Fibroblast of skin of back (primary cell): ENCODE data around the gene C2orf81. TPM values are rescaled to one million over a fixed set of nuclear protein-coding genes. Genes with fewer than 3 reads are reported as not detected.
"Not testable (repeated sequence)": the region's sequence is repeated elsewhere in the genome, so short reads cannot be mapped to it uniquely, and the experiment has no call there.

Experiments
- DNase-seq: peaks from one replicate; pipeline ENCODE4 v3.0.0-alpha.2; 2013
- polyA plus RNA-seq, 2 experiments: library from polyadenylated mRNA; unstranded; fragments of 120-200 nt; gene quantifications; one replicate each; pipeline ENCODE4 v1.2.1, GENCODE V29; 2013; ENCODE audit not compliant: insufficient read length in 2 of 2

The C2orf81 gene
- polyA plus RNA-seq (2013, experiment 1 of 2; ENCODE audit: insufficient read length): 1.4 TPM
- polyA plus RNA-seq (2013, experiment 2 of 2; ENCODE audit: insufficient read length): 0.82 TPM

GRCh38 chr2:74421221-74421870 is at the start of gene C2orf81, which contains the start of gene WDR54:
Gene C2orf81, minus strand, starts transcription at chr2:74421619. Its CDS starts 59 bp downstream, at chr2:74421560.
Gene WDR54, plus strand, starts transcription at chr2:74421730. Its CDS starts 424 bp downstream, at chr2:74422154.
- DNase-seq: peak; percentile 87

- DNase-seq: not testable (repeated sequence)
Observed at GRCh38 chr2:74470742-74471141, 49.3 kb upstream of the C2orf81 start.

DNA sequence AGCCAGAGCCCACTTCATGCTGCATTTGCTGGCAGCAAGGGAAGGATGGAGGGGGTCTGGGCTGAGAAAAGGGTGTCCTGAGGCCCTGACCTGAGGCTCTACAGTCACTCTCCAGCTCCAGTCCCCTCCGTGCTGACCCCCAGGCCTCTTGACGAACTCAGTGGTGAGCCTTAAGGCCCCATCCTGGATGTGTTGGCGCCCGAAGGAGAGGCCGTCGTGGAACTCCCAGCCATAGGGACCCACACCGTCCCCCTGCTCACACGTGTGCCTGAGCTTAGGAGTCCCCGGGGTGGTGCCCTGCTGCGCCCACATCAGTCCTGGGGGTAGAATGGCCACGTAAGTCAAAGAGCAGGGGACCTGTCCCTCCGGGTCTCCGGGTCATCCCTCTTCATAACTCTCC is 43.0 kb upstream of the C2orf81 start:
- DNase-seq: no peak

- DNase-seq: no peak
Observed at GRCh38 chr2:74462786-74463105, 41.3 kb upstream of the C2orf81 start.

- no peak for DNase-seq
Observed at GRCh38 chr2:74462054-74462785, 40.8 kb upstream of the C2orf81 start.

GRCh38 chr2:74461187-74462053 is 40.0 kb upstream of the C2orf81 start:
- DNase-seq: no peak

GRCh38 chr2:74460187-74460586 is 38.8 kb upstream of the C2orf81 start:
- DNase-seq: not testable (repeated sequence)

DNA sequence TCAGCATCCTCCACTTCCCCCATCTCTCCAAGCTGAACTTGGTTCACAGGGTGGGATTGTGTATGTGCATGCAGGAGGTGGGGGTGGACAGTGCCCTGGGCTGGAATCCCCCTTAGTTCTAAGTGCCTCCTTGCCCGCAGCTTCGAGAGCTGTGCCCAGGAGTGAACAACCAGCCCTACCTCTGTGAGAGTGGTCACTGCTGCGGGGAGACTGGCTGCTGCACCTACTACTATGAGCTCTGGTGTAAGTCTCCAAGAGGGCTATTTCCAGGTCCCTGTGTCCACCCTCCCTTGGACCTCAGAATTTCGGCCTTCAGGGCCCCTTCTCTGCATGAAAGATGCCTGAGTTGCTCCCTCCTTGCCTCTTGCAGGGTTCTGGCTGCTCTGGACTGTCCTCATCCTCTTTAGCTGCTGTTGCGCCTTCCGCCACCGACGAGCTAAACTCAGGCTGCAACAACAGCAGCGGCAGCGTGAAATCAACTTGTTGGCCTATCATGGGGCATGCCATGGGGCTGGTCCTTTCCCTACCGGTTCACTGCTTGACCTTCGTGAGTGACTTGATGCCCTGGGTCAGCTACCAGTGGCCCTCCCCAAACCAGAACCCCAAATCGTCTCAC is 38.2 kb upstream of the C2orf81 start:
- DNase-seq: not testable (repeated sequence)

DNA sequence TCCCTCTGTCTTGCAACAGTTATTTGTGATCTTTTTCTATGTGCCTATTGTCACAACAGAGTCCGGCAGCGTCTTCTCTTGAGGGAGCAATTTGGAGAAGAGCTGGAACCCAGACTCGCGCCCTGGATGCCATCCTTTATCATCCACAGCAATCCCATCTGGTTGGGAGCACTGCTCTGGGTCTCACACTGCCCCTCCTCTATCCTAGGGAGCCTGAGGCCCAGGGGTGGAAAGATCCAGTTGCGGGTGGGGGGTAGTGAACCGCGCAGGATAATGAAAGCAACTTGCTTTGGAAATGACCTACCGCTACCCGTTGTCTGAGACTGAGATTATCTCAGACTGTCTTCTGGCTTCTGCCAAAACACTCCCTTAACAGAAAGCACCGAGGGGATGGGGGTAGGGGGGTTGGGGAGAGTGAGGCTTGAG is 37.5 kb upstream of the C2orf81 start:
- no peak for DNase-seq

DNA sequence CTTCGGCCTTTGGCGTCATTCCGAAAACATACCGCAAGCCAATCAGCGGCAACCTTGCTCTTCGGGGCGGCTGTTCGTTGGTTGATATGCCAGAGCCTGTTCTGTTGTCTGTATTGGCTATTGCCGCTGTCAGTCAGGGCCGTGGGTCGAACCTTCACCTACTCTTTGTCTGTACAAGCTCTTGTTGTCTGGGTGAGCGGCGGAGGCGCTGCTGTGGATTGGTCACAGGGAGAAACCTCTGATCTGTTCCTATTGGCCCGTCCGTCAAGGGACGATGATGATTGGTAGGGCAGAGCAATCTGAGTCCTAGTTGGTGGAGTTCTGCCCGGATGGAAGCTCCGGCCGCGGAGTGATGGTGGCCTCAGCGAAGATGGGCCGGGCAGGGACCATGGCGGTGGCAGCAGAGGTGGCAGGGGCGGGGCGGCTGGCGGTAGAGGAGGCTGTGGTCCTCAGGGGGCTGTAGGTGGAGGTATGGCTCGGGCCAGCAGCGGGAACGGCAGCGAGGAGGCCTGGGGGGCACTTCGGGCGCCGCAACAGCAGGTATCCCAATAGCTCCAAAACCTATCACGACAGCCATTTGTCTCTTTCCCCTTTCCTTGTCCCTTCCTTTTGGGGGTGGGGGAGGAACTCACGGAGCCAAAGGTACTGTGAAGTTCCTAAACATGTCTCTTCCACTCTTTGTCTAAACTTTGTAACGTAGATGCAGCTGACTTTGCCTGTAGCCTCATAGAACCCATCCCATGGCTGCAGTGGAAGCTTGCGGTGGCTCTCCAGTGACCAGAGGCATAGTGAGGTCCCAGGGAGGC is 36.9 kb upstream of the C2orf81 start, which contains the start of gene WBP1:
Gene WBP1, plus strand, starts transcription at position 307 of the 806 bp plus-strand sequence. Its CDS starts 165 bp downstream, at position 472.
- DNase-seq: peak; percentile 100

DNA sequence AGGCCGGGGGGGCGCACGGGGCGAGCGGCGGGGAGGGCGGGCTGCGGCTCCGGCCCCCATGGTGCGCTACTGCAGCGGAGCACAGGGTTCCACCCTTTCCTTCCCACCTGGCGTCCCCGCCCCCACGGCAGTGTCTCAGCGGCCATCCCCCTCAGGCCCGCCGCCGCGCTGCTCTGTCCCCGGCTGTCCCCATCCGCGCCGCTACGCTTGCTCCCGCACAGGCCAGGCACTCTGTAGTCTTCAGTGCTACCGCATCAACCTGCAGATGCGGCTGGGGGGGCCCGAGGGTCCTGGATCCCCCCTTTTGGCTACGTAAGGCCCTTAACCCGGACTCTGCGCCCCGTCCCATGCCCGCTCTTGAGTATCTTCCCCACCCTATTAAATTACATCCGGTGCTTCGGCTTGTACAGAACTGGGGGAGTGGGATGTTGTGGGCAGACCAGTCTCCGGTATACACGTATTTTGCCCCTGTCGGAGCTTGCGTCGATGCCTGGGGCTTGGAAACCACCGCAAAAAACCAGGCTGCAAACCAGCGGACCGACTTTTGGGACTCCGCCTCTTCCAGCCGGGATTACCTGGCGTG is 36.2 kb upstream of the C2orf81 start:
- DNase-seq: peak; percentile 35

- no peak for DNase-seq
Observed at GRCh38 chr2:74457129-74457548, 35.7 kb upstream of the C2orf81 start.

DNA sequence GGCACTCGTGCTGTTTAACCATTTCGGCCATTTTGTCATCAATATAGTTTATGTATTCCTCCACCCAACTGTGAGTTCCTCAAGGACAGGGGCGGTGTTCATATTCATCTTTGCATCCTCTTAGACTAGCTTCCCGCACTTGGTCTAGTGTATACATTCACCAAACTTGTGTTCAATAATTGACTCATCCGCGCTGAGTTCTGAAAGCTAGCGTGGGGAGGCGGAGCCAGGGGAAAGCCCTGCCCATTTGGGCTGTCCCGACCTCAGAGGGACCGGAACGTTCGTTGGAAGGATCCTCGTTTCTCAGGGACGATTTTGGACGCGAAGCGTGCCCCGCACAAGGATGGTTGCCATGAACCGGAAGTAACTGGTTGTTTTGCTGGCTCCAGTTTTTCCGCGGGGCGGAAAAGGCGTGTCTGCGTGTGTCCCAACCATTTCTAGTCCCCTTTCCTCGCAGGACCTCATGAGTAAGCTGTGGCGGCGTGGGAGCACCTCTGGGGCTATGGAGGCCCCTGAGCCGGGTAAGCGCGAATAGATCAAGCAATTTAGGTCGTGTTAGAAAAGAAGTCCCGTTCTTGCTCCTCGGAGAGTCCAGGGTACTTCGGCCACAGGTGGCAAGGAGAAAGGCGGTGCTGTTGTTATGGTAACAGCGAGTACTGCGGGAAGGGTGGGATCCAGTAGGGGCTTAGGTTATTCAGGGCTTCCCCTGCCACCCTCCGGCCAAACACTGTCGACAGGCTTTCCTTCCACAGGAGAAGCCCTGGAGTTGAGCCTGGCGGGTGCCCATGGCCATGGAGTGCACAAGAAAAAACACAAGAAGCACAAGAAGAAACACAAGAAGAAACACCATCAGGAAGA is 33.5 kb upstream of the C2orf81 start, which contains the start of gene INO80B:
Gene INO80B, plus strand, starts transcription at position 434 of the 858 bp plus-strand sequence. Its CDS starts 30 bp downstream, at position 464.
- peak; percentile 97 for DNase-seq

GRCh38 chr2:74450570-74451190 is 29.3 kb upstream of the C2orf81 start:
- DNase-seq: no peak

DNA sequence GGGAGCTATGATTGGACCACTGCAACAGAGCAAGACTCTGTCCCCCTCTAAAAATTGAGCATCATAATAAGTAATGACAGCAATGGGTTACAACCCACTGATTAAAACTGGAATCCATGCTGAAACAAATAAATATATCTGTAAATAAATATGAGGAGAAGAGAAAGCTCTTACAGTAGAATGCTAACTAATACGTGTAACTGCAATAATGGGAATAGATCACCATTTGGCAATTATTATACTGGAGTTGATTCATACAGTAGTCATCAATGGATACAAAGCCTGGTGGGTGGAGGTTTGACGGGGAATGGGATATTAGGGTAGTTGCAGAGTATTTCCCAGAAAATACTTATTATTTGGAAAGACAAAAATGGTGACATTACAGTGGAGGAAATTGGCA is 27.4 kb upstream of the C2orf81 start:
- DNase-seq: no peak

- no peak for DNase-seq
Observed at GRCh38 chr2:74447230-74447999, 26.0 kb upstream of the C2orf81 start.

DNA sequence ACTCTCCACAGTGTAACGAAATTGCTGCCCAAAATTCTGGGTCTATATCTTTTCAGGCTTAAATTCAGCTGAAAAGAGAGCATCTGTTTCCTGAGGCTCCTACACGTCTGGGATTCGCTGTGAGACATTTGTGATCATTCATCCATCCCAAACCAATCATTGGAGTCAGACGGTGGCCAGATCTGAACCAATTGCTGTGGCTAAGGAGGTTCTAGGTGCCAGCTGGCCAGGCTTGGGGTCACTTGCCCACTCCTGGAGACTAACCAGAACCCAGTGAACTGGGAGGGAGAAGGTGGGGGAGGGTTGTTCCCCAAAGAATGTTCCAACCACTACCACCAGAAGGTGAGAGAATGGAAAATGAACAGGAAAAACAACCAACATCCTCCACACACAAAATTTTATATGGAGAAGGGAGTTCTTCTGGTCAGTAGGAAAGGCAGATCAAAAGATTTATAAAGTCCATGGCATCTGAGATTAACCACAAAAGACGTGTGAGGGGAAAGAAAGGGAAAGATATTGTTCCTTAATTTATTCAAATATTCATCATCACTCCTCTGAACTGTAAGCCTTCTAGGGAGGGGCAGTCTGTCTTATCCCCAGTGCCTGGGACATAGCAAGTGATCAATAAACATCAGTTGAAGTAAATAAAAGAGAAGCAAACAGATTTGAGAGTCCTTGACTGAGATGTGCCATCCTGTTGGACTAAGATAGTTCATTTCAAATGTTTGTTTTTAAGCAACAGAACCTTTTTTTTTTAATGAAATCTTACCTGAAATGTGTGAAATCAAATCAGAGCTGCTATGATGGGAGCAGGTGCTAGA is 23.3 kb upstream of the C2orf81 start:
- DNase-seq: no peak
